ENCODE measurements around the gene CCDC195.

The CCDC195 gene

DNA sequence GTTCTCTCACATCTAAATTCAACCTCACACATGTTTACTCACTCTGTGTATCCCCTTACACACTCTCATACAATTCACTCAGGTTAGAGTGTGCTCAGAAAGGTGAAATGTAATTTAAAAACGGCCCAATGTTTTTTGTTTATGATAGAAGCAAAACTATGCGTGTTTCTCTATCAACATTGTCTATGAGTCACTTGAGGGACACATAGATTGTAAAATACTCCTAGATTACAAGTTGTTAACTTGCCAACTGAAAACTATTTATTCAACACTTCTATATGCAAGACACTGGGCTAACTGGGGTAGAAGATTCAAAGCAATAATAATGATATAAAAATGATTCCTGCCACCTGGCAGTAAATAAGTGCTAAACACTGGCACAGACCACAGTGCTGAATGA lies 24.6 kb downstream of the CCDC195 start:
- H3K4me3 ChIP-seq (ENCODE audit: low read length) = no peak overlapping the region
- TF ChIP-seq, protein P1, sequence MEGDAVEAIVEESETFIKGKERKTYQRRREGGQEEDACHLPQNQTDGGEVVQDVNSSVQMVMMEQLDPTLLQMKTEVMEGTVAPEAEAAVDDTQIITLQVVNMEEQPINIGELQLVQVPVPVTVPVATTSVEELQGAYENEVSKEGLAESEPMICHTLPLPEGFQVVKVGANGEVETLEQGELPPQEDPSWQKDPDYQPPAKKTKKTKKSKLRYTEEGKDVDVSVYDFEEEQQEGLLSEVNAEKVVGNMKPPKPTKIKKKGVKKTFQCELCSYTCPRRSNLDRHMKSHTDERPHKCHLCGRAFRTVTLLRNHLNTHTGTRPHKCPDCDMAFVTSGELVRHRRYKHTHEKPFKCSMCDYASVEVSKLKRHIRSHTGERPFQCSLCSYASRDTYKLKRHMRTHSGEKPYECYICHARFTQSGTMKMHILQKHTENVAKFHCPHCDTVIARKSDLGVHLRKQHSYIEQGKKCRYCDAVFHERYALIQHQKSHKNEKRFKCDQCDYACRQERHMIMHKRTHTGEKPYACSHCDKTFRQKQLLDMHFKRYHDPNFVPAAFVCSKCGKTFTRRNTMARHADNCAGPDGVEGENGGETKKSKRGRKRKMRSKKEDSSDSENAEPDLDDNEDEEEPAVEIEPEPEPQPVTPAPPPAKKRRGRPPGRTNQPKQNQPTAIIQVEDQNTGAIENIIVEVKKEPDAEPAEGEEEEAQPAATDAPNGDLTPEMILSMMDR (conservative IDR thresholded peaks at IDR 0.05; ENCODE audit: low read length) = no peak
- DNase-seq (ENCODE audit: low read depth) = no peak

DNA sequence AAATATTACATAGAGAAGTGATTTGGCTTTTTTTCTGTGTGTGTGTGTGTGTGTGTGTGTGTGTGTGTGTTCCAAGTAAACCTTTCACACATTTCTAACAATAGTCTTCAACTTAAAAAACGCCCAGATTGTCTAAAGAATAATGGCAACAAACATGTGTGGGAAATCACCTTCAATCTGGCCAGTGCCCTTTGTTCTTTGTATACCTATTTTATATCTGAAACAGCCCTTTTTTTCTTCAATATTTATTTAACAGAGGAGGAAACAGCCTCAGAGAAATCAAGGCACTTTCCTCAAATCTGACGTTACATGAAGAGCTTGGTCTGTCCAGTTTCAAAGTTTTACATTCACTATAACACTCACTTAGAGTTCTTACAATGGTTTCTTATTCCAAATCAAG lies 25.3 kb downstream of the CCDC195 start:
- DNase-seq (ENCODE audit: low read depth) = no peak
- H3K4me3 ChIP-seq (ENCODE audit: low read length) = no peak overlapping the region
- TF ChIP-seq, protein P1 (conservative IDR thresholded peaks at IDR 0.05; ENCODE audit: low read length) = no peak

DNA sequence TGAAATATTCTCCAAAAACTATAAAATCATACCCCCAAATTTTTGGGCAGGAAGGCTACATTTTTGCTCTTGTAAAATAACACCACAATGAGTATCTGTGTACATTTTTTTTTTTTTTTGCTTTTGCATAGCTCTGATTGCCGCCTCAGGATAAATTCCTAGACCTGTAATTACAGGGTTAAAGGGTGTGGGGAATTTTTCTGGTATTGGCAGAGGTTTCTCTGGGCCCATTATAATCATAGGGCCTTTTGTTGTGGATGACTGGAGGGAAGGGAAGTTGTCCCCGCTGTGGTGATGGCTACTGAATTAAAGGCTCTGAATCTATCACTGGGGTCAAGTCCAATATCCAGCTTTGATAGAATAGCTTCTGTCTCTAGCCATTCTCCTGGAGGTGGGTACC lies 26.6 kb downstream of the CCDC195 start:
- TF ChIP-seq, protein P1 (conservative IDR thresholded peaks at IDR 0.05; ENCODE audit: low read length) = no peak
- no peak overlapping the region for H3K4me3 ChIP-seq (ENCODE audit: low read length)

DNA sequence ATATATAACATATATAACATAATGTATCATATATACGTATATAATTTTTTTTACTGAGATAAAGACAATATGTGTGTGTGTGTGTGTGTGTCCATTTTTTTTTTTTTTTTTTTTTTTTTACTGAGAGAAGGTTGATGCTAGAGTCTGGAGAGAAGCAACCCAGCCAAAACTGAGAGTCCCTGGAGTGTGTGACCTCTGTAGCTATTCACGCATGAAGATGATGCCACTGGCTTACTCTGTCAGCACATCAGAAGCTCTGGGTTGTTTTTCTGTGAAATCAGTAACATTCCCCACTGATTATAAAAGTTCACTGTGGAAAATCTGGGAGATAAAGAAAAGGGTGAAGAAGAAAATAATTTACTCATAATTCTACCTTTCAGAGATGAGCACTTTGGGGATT lies 27.2 kb downstream of the CCDC195 start:
- H3K4me3 ChIP-seq (ENCODE audit: low read length) = no peak overlapping the region
- no peak for DNase-seq (ENCODE audit: low read depth)
- TF ChIP-seq, protein P1 (conservative IDR thresholded peaks at IDR 0.05; ENCODE audit: low read length) = no peak

More for the DNA sequence above, 26.6 kb downstream of the CCDC195 start:
- DNase-seq (ENCODE audit: low read depth) = no peak

DNA sequence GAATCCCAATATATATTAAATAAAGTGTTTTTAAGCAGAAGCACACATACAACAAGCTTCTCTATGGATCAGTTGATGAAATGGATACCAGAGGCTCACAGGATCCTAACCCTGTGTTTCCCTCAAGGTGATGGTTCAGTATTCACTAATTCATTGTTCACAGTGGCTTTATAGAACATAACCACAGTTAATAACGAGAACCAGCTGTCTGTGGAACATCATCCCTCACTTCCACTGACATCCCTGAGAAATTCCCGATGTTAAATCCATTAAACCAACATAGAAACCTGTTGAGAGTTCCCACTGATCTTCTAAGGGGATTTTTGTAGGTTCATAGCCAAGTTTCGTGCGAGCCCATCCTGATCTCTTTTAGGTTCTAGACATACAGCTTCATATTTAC lies 29.0 kb downstream of the CCDC195 start:
- no peak overlapping the region for H3K4me3 ChIP-seq (ENCODE audit: low read length)
- no peak for DNase-seq (ENCODE audit: low read depth)
- TF ChIP-seq, protein P1 (conservative IDR thresholded peaks at IDR 0.05; ENCODE audit: low read length) = no peak

DNA sequence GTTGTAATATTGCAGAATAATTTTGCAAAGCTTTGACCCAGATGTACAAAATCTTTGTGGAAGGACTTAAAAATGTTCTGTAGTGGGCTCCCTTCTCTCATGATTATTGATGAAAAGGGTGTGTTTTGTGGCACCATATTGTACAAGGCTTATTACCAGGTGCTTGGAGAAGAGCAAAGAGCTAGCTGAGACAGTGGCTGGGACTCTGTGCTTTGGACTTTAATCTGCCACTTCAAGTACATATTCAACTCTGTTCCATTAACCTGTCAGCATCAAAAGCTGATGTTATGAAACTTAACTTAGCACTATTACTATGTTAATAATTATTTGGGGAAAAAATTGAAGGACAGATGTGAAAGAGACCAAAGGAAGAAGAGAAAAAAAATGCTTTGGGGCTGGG lies 31.0 kb downstream of the CCDC195 start:
- H3K4me3 ChIP-seq (ENCODE audit: low read length) = no peak overlapping the region
- DNase-seq (ENCODE audit: low read depth) = no peak
- TF ChIP-seq, protein P1 (conservative IDR thresholded peaks at IDR 0.05; ENCODE audit: low read length) = no peak

DNA sequence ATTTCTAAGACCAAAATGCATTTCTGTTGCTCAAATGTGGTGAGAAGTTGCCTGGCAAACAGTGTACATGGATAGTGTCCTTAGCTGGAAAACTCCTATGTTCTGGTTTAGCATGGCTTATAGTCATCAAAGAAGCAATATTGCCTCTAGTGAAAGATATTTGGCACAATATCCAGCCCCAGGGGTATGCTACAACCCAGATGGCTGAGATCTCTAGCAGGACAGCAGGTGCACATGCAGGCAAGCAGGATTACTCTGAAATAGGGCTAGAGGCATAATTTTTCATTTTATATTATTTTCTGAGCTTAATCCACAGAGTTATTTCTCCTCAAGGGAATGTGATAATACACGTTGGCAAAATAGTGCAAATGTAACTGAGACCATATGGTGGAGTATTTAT lies 34.0 kb downstream of the CCDC195 start:
- DNase-seq (ENCODE audit: low read depth) = no peak
- TF ChIP-seq, protein P1 (conservative IDR thresholded peaks at IDR 0.05; ENCODE audit: low read length) = no peak
- H3K4me3 ChIP-seq (ENCODE audit: low read length) = no peak overlapping the region
